GM21737 (cell line): ENCODE data around the gene WT1.

Experiments used
- ATAC-seq: cut with Tn5 transposase; IDR thresholded peaks from one replicate; pipeline ENCODE4 v1.9.1; 2021; ENCODE audit warnings: mild to moderate bottlenecking, moderate library complexity; ENCODE audit not compliant: unreplicated experiment

The WT1 gene

GRCh38 chr11:32438866-32439489 is 3.6 kb upstream of the WT1 start:
- ATAC-seq = no peak

GRCh38 chr11:32438346-32438865 is 3.1 kb upstream of the WT1 start:
- no peak for ATAC-seq

DNA sequence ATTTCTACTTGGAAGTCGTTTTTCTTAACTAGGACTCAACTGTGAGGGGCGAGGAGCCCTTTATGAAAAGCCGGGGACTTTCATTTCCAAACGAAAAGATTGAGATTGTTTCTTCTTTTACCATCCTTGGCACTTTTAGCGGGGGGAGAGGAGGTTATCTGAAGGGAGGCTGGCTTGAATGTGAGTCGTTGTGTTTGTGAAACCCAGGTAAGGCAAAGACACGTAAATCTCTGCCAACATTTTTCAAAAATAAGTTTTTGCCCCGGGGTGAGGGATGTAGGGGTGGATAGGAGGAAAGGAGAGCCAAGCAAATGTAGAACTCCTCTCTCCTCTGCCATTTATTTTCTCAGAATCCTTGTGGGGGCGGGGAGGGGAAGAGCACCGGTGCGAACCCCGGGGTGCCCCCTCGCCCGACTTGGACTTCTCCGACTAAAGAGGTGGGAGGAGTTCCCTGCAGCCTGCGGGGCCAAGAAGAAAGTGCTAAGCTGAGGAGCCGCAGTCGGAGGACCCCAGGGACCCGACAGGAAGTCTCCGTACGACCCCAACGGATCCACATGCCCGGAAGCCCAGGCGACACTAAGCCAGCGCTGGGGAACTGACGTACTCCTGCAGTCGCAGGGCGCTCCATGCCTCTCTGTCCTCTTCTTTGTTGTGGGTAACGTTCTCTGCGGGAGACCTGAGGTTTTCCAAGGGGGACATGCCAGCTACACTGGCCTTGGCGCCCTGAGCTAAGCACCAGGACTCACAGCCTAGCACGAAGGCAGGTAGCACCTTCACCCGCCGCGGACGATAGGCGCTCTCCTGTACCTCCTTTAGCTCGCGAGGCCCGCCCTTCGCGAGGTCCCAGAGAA is 2.4 kb upstream of the WT1 start:
- ATAC-seq = no peak

DNA sequence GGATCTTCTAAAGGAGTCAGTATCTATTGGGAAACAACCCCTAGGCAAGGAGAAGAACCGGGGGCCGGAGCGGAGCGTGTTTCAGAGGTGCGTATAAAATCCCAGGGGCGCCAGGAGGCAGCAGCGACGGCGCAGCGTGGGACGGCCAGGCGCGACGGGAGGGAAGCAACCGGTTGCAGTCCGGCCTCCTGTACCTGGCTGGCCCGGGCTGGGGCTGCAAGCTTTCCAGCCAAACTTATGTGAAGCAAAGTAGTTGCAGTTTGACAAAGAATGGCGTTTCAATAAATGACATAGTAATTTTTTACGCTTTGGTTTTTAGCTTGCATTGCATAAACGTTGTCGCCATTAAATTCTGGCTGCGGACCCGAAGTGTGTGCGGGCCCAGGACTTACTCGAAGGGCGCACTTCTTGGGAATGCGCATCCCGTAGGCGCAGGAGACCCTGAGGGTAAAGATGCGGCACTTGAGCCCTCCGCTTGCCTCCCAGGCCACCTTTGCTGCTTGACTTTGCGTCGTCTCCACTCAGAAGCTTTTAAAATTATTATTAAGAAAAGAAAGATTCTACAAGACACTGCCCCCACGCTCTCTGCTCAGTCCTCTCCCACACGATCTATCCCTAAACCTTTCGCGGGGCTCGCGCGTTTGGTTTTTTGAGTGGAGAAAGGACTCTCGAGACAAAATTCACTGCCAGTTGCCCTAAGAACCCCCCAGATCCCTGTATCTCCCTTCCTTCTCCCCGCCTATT is 1.6 kb upstream of the WT1 start:
- ATAC-seq = no peak

GRCh38 chr11:32435942-32436750 is 807 bp upstream of the WT1 start:
- no peak for ATAC-seq

GRCh38 chr11:32435152-32435480 is 223 bp downstream of the WT1 start:
- no peak for ATAC-seq

DNA sequence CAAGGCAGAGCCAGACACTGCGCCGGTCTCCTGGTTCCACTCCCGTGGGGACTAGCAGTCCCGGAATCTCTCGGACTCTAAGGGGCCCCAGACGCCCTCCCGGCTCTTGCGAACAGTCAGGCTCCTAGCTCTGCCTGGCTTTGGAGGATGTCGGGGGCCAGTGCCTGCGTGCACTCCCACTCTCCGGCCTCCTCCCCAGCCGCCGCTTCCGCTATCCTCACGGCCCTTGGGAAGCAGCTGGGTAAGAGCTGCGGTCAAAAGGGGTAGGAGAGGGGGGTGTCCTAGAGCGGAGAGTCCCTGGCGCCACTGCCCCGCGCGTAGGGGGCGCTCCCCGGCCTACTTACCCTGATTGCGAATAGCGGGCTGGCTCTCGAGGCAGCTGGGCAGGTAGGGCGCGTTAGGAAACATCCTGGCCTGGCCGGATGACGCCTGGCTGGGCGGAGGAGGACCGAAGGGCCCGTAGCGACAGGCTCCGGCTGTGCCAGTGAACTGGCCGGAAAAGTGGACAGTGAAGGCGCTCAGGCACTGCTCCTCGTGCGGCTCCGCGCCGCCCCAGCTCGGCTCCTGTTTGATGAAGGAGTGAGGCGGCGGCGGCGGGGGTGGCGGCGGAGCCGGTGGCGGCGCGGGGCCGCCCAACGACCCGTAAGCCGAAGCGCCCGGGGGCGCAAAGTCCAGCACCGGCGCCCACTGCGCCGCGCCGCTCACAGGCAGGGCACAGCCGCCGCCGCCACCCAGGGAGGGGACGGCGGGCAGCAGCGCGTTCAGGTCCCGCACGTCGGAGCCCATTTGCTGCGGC is 785 bp downstream of the WT1 start:
- ATAC-seq = no peak

DNA sequence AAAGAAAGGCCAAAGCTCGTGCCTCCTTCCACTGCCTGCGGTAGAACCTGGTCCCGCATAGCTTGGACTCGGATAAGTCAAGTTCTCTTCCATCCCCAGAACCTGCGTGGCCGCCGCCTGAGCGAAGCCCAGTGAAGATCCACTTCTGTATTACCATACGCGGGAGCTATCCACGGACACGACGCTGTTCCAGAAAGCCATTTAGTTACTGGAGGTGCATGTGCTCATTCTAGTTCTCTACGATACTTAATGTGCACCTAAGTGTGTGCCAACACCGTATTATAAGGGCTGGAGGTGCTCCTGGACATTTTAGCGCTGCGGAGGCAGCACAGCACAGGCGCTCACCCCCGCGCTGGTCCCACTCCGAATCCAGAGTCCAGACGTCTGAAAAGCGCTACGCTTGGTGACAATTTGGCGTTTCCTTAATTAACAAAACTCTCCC is 1.4 kb downstream of the WT1 start:
- ATAC-seq = no peak

- no peak for ATAC-seq
These were observed 2.0 kb downstream of the WT1 start for GRCh38 chr11:32433101-32433913.

DNA sequence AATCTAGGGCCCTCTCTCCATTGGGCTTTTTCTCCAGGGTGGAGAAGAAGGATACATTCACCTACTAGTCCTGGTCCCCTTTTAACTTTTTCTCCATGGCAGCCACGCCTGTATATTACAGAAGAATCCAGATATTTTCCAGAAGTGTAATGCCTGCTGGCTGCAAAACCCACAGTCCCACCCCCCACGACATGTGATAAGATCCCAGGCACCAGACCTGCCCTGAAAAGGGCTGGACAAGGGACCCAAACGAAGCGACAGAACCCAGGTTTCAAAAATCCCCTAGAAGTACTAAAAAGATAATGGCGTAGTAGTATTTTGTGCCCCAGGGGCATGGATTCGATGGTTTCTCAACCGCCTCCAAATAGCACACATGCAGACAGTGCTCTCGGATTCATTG is 2.8 kb downstream of the WT1 start:
- no peak for ATAC-seq

GRCh38 chr11:32430568-32431381 is 4.6 kb downstream of the WT1 start:
- ATAC-seq = no peak

GRCh38 chr11:32429477-32429876 is 5.9 kb downstream of the WT1 start:
- no peak for ATAC-seq

DNA sequence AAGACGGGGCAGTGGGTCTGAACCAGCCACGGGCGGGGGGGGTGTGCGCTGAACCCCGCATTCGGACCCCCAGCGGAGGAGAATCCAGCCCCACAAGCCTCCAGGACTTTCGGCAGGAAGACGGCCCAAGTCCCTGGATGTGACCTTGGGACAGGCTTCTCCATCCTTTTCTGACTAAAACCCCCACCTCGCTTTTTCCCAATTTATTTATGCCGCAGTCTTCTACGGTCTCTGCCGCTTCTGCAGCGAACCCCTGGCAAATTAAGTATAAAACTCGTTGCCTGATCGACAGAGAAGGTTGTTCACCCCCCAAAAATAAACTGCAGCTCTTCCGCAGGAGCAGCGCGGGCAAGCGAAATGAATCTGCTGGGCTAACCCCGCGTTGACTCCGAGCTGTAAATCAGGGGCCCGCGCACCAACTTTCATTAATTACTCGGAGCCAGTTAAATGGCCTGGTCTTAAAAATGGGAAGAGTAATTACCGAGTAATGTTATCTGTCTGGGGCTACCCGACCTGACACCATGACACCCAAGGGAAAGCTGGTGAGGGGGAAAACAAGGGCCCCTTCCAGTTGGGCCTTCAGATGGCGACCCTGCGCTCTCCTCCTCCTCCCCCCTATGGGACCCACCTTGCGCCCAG is 6.6 kb downstream of the WT1 start:
- ATAC-seq = no peak

GRCh38 chr11:32427935-32428664 is 7.2 kb downstream of the WT1 start:
- ATAC-seq = no peak

- no peak for ATAC-seq
These were observed 7.8 kb downstream of the WT1 start for GRCh38 chr11:32427616-32427934.

- no peak for ATAC-seq
These were observed 8.3 kb downstream of the WT1 start for GRCh38 chr11:32426819-32427615.

DNA sequence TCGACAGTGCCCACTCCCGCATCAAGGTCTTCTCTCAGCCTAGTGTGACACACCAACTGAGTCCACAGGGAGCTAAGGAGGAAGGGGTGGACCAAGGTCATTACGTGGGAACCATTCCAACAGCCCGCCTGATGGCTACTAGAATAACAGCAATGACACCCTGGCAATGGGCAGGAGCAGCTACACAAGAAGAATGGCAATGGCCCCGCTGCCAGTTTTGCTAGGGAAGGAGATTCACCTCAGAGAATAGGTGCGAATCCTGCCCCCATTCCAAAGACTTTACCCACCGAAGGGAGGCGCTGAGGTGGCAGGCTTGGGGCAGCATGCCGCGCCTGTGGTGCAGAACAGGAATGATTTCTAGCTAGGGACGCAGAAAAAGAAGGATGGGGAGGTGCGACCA is 9.1 kb downstream of the WT1 start:
- no peak for ATAC-seq
